Measurements from ENCODE around the gene KIFAP3. TPM values are rescaled to one million over a fixed set of nuclear protein-coding genes. Genes with fewer than 3 reads are reported as not detected.
"Not testable (repeated sequence)": the region's sequence is repeated elsewhere in the genome, so short reads cannot be mapped to it uniquely, and the experiment has no call there.

Gene KIFAP3
- total RNA-seq, 2 donors from 2014 or later = 20.6 to 38.2 TPM

DNA sequence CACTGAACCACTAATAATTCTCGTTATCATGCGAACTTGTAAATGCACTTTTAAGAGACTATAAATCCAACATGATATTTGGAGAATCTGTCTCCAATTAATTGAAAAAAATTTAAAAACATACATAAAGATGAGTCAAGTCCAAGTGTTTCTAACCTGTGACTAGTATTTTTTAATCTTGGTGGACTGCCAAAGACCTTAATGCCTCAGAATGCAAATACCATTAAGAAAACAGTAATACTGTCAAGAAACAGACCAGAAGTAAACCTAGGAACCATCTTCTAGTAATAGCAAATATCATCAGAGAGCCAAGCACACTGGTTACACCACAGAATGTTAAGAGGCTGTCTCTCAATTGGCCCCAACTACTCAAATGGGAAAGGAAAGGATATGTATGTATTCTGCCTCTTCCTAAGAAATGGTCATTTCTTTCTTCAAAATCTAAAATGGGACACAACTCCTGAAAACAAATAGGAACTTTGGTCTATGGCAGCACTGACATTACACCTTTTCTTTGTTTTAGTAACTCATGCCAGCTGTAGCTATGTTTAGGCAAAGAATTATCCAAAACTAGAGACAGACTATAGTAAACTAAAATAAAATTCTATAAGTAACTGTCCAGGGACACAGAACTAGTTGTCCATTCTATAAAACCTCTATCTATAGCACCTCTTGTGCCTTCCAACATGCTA lies 196.5 kb downstream of the KIFAP3 start:
- intact Hi-C loops (cut with DNase I, micrococcal nuclease) = no loop called here
- ATAC-seq (no peak), DNase-seq (no peak)

GRCh38 chr1:169874229-169874628 lies 200.3 kb downstream of the KIFAP3 start:
- no peak for DNase-seq
- no peak for ATAC-seq
- intact Hi-C loops (cut with DNase I, micrococcal nuclease) = no loop called here

DNA sequence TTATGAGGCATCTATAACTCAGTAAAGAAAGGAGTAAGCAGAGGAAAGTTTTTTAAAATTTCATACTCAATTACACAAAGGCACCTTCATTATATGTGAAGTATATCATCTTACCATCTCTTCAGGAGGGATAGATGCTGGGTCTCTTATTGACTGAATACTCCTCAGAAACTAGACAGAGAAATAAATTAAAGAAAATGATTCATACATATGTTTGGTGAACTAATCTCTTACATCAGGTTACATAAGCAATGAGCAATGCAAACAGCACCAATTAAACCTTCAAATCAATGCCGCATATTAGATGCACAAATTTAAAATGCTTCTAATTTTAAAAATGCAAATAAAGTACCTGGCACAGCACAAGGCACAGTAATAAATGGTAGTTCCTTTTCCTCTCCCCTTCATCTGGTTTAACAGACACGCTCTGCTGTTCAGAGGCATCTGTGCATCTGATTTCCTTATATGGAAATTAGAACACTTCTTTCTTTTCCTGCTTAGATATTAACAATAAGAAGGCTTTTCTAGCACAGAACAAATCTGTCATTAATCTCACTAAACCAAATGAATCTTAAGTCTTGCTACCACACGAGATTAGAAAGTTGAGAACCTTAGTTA lies 200.8 kb downstream of the KIFAP3 start:
- intact Hi-C loops (cut with DNase I, micrococcal nuclease) = no loop called here
- DNase-seq (no peak), ATAC-seq (no peak)

DNA sequence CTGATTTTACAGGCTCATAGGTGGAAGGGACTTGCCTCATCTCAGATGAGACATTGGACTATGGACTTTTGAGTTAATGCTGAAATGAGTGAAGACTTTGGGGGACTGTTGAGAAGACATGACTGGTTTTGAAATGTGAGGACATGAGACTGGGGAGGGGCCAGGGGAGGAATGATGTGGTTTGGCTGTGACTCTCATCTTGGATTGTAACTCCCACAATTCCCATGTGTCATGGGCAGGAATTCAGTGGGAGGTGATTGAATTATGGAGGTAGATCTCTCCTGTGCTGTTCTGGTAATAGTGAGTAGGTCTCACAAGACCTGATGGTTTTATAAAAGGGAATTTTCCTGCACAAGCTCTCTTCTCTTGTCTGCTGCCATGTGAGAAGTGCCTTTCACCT lies 201.6 kb downstream of the KIFAP3 start:
- ATAC-seq = no peak
- DNase-seq = no peak
- intact Hi-C loops (cut with DNase I, micrococcal nuclease) = no loop called here

GRCh38 chr1:169871988-169872387 lies 202.5 kb downstream of the KIFAP3 start:
- intact Hi-C loops (cut with DNase I, micrococcal nuclease); DNase-seq; ATAC-seq: not testable (repeated sequence)

Other genes starting within 250 kb of the KIFAP3 start
- gene SCYL3, start 180.8 kb downstream of the KIFAP3 start, total RNA-seq = 10 to 100 TPM; 14.7 to 15.4 TPM
- not detected for gene NTMT2, start 71.3 kb upstream of the KIFAP3 start, total RNA-seq